Measurements from ENCODE around the gene THY1.

- no peak for TF ChIP-seq CTCF (IDR thresholded peaks at IDR 0.05 in 2 of 3, conservative IDR thresholded peaks at IDR 0.05 in 1 of 3; ENCODE audit: borderline replicate concordance in 1 of 3, insufficient read depth in 1 of 3, low read depth in 2 of 3, low read length in 2 of 3)
- TF ChIP-seq REST (IDR thresholded peaks at IDR 0.05; ENCODE audit: low read depth), result no peak
- no peak for TF ChIP-seq FOSL1 (IDR thresholded peaks at IDR 0.05; ENCODE audit: low read depth)
- TF ChIP-seq CBX3 (IDR thresholded peaks at IDR 0.05; ENCODE audit: low read depth), result no peak
- TF ChIP-seq EZH2 (IDR thresholded peaks at IDR 0.05), result no peak
- no peak for TF ChIP-seq RAD21 (IDR thresholded peaks at IDR 0.05; ENCODE audit: low read depth)
- TF ChIP-seq MAX (IDR thresholded peaks at IDR 0.05), result no peak
These were observed 48.4 kb upstream of the THY1 start for GRCh38 chr11:119471329-119471728.
